ENCODE results near the gene CDC37L1.

CDC37L1 gene

GRCh38 chr9:4668604-4669003, 10.8 kb upstream of the CDC37L1 start:
- no peak for DNase-seq (ENCODE audit: low read depth in 2 of 2)

DNA sequence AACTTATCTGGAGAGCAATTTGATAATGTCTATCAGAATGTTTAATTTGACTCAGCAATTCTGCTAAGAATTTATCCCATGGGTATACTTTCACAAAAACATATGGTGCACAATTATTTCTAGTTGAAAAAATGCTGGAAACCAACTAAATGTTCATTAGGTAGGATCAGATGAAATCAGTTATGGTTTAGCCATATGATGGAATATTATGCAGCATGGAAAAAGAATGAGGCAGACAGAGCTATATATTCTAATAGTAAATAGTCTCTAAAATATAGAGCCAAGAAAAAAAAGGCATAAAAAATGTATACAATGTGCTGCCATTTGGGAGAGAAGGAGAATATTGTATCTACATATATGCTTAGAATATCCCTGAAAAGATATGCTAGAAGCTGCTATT, 9.5 kb upstream of the CDC37L1 start:
- no peak for DNase-seq (ENCODE audit: low read depth in 2 of 2)

- no peak for DNase-seq (ENCODE audit: low read depth in 2 of 2)
Measured at GRCh38 chr9:4670591-4670990, 8.8 kb upstream of the CDC37L1 start.

GRCh38 chr9:4671737-4672136, 7.6 kb upstream of the CDC37L1 start:
- DNase-seq (ENCODE audit: low read depth in 2 of 2): no peak

- no peak for DNase-seq (ENCODE audit: low read depth in 2 of 2)
Measured at GRCh38 chr9:4674783-4675182, 4.6 kb upstream of the CDC37L1 start.

GRCh38 chr9:4677392-4677791, 2.0 kb upstream of the CDC37L1 start:
- no peak for DNase-seq (ENCODE audit: low read depth in 2 of 2)

DNA sequence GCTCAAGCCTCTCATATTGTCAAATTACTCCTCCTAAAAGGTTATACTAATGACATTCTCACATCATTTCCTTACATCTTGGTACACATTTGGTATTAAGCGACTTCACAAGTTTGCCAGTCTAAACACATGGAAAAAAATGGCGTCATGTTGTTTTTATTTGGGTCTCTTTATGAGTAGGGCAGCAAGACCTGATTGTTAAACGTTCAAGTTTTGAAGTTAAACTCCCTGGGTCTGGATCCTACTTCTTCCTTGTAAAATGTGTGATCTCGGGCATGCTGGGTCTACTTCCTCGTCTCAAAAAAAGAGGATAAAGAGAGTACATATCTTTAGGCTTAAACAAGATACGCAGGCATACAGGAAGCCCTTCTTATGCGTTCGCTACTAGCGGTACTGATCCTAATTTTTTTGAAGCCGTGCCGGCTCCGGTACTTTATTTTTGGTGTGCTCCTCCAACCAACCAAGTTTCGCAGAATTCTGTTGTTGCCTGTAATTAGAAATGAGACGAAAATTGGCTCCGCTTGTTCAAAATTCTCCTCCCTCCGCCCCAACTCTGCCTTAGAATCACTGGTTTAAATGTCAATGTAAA, 596 bp upstream of the CDC37L1 start:
- no peak for DNase-seq (ENCODE audit: low read depth in 2 of 2)

- DNase-seq (ENCODE audit: low read depth in 2 of 2): no peak
Measured at GRCh38 chr9:4680173-4680525, 780 bp downstream of the CDC37L1 start.

DNA sequence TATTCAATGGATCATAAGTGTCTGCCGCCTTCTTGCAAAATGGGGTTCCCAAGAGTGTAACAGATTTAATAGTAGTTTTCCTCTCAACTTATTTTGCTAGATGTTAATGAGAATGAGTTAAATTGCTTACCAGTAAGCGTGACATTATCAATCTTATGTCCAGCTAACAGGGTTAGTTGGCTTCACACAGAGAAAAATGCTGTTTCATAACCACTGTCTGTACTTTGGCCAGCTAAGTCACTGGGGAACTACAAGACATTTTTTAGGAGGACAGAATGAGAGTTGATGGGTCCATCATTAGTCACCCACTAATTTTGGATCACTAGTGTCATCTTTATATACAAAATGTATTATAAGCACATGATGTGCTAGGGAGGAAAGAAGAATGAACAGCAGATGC, 1.4 kb downstream of the CDC37L1 start:
- DNase-seq (ENCODE audit: low read depth in 2 of 2): no peak

DNA sequence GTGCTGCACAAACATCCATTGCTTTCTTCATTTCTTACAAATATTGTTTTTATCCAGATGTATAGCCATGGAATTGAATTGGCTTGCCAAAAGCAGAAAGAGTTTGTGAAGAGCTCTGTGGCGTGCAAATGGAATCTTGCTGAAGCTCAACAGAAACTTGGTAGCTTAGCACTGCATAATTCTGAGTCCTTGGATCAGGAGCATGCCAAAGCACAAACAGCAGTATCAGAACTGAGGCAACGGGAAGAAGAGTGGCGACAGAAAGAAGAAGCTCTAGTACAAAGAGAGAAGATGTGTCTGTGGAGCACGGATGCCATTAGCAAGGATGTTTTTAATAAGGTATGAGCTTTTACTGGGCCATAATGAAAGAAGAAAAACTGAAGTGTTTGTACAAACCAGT, 5.5 kb downstream of the CDC37L1 start:
- no peak for DNase-seq (ENCODE audit: low read depth in 2 of 2)

DNA sequence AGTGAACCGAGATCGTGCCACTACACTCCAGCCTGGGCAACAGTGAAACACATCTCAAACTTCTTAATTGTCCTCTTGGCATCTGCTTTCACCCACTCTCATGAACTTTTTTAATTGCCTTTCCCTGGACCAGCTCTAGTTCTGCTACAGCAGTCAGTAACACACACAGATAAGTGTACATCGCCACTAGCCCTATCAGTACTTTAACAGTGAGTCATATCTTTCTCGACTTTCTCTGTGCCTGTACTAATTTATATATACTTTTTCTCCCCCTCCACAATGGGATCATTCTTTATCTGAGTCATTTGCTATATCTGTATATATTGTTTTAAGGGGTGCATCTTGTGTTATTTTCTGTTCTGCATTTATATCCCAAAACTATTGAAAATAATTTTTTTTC, 6.7 kb downstream of the CDC37L1 start:
- no peak for DNase-seq (ENCODE audit: low read depth in 2 of 2)

- DNase-seq (ENCODE audit: low read depth in 2 of 2): no peak
Measured at GRCh38 chr9:4686584-4686983, 7.2 kb downstream of the CDC37L1 start.

DNA sequence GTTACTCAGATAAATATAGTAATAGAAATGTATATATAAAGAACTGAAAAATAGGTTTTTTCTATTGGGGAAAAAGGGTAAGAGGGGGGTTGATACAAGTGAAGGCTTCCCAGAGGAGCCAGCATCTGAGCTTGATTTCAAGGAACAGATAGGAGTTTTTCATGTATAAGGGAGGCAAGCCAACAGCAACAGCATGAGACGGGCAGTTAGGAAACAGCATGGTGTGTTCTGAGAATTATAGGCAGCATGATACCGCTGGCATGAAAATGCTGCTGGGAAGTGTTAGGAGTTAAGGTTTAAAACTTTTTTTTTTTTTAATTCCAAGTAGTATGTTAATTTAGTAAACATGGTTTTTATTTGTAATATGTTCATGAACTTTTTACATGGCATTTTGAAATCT, 9.7 kb downstream of the CDC37L1 start:
- DNase-seq (ENCODE audit: low read depth in 2 of 2): no peak

DNA sequence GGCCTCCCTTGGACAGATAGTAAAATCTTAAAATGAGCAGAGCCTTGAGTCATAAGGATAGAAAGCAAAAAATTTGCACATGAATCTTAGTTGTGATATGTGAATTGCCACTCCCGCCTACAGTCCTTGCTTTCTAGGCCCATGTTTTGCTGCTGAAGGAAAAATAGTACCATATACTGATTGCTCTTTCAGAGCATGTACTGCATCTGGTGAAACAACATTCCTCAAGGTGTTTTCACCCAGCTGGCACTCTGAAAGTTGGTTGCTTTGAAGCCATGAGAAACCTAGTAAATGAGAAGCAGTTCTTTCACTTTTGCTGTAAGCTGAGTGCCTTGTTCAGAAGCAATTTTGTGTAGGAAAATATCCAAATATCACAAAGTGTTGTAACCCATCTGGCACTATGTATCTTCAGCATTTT, 10.3 kb downstream of the CDC37L1 start:
- no peak for DNase-seq (ENCODE audit: low read depth in 2 of 2)

GRCh38 chr9:4690144-4690543, 10.8 kb downstream of the CDC37L1 start:
- no peak for DNase-seq (ENCODE audit: low read depth in 2 of 2)

GRCh38 chr9:4691795-4692194, 12.4 kb downstream of the CDC37L1 start:
- no peak for DNase-seq (ENCODE audit: low read depth in 2 of 2)

- DNase-seq (ENCODE audit: low read depth in 2 of 2): no peak
Measured at GRCh38 chr9:4700091-4700490, 20.7 kb downstream of the CDC37L1 start.

DNA sequence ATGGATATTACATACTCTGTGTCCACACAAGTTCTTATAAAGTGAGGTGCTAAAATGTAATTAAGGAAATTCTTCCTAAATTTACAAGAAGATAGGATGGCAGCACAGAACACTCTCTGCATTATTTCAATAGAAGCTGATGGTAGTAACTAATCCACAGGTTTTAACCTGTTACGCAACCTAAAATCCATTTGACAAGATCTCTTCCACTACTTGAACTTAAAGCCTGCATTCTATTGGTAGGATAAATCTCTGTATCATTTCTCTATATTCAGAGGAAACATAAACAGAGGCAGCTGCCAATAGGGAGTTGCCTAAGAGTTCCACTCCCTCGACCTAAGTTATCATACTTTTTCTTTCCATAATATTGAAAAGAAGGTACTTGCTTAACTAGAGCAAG, 21.6 kb downstream of the CDC37L1 start:
- DNase-seq (ENCODE audit: low read depth in 2 of 2): no peak

DNA sequence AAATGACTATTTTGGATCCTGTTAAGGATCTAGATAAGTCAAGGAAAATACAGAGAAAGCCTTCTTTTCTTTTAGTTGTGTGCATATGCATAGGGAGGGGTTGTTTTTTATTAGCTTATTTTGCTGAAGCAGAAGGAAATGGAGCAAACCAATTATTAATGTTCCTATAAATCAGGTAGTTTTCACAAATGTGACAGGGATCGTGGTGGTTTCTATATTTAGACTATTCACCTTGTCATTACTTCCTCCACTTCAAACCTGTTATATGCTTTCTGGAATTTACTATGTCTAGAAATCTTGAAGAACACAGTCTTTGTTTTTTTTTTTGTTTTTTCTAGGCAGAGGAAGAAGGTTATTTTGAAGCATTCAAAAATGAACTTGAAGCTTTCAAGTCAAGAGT, 22.2 kb downstream of the CDC37L1 start:
- no peak for DNase-seq (ENCODE audit: low read depth in 2 of 2)

DNA sequence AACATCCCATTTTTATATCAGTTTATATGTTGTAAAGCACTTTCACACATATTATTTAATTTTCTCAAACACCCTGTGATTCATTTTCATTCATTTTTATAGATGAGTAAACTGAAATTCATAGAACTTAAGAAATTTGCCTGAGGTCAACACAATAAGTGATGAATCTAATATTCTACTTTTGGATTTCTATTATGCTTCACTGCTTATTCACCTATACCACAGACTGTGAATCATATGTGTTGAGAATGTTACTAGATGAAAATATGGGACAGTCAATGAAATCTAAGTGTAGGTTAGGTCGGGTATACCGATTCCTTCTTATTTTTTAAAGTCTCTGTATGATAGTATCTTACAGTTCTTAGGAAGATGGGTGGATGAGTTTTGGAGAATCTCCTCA, 24.8 kb downstream of the CDC37L1 start:
- no peak for DNase-seq (ENCODE audit: low read depth in 2 of 2)

- no peak for DNase-seq (ENCODE audit: low read depth in 2 of 2)
Measured at GRCh38 chr9:4706021-4706420, 26.7 kb downstream of the CDC37L1 start.

DNA sequence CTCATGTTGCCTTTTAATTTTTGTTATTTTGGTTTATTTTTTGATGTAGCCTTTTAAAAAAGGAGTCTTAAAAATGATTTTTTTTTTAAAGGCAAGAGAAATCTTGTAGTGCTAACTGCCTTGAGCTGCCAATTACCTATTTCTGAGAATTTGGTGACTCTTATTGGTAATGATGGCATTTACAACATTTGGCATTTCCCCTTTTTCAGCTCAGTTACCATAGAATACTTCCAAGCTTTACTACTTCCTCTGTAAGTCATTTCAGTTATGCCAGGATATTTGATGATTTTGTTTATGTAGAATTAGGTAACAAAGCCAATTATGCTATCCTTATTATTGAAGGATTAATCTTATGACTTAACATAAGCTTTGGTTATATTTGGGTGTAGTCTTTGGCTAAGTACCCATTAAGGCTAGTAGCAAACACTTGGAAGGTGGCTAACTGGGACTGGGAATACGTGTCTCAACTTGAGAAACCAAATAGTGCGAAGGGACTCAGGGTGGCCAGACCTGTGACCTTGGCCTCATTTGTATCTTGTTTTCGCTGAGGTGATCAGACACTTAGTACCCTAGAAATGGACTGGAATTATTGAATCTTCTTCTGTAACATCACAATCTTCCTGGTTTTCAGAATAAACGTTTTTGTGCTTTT, 27.7 kb downstream of the CDC37L1 start:
- no peak for DNase-seq (ENCODE audit: low read depth in 2 of 2)

DNA sequence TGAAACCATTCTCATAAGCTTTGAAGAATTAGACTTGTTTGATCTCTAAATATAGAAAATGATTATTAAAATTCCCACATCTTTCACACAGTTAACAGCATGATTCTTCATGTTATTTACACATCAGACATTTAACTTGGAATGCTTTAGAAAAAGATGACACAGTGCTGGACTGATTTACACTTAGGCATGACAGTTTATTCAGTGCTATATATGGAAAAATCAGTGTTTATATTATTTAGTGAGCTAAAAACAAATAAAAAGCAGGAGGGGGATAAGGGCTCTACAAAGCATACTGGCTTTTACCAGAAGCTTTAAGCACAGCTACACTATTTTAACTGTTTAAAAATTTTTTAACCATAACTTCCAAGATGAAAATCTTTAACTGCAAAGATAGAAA, 30.0 kb downstream of the CDC37L1 start:
- DNase-seq (ENCODE audit: low read depth in 2 of 2): no peak

- DNase-seq (ENCODE audit: low read depth in 2 of 2): no peak
Measured at GRCh38 chr9:4713849-4714248, 34.5 kb downstream of the CDC37L1 start.
